GM19467 (cell line): Measurements from ENCODE around the gene TBC1D22A.

Experiments
- ATAC-seq: cut with Tn5 transposase; IDR thresholded peaks from one replicate; pipeline ENCODE4 v1.9.1; 2021; ENCODE audit warnings: mild to moderate bottlenecking, moderate library complexity; ENCODE audit not compliant: unreplicated experiment

TBC1D22A gene

DNA sequence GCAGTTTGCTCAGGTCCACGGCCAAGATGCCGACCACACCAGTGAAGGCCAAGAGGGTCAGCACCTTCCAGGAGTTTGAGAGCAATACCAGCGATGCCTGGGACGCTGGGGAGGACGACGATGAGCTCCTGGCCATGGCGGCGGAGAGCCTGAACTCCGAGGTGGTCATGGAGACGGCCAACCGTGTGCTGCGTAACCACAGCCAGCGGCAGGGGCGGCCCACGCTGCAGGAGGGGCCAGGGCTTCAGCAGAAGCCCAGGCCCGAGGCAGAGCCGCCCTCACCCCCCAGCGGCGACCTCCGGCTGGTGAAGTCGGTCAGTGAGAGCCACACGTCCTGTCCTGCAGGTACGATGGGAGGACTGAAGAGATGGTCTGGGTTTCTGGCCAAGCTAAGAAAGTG lies 31.0 kb downstream of the TBC1D22A start:
- no peak for ATAC-seq

DNA sequence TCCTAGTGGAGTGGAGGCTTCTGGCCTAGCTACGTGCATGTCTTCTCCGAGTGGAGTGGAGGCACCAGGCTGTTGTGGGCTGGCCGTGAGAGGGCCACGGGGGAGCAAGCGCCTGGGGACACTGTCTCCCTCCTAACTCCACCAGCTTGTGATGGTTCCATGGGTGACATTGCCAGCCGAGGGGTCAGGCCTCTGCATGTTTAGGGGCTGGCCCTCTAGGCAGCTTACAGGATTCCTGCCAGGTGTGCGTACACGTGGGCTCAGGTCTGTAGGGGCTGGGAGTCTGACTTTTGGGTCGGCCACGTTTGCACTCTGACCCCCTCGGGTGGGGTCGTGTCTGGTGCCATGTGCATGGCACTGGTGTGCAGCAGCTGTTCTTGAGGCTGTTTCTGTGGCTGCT lies 31.6 kb downstream of the TBC1D22A start:
- ATAC-seq: no peak

DNA sequence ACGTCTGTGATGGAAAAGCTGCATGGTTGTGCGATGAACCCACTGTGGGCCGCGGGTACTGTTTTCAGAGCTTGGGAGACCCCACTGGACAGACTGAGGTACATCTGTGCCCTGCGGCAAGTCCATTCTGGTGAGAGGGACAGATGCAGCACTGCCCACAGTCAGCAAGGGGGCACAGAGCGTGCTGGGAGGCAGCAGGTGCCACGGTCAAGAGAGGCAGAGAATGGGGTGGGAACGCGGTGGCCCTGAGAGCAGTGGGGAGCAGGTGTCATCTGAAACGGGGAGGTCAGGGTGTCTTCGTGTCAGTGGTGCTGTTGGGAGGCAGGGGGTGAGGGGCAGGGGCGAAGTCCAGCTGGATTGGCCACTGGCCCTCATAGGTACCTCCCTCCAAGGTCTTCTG lies 32.0 kb downstream of the TBC1D22A start:
- ATAC-seq: no peak

DNA sequence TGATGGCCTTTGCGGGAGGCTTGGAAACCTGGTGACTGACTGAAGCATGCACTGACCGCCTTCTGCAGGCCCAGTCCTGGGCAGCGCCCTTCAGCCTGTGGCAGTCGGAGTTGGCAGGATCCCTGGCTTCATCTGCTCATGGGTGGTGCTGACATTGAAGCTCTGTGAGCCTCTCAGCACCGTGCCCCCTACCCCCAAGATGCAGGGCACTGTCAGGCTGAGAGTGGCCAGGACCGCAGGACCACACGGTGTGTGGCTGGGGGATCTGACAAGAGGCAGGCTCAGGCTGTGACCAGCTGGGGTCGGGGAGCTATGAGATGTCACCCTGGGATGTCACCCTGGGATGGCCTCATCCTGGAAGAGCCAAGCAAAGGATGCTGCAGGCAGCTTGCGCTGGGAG lies 32.7 kb downstream of the TBC1D22A start:
- ATAC-seq: no peak

DNA sequence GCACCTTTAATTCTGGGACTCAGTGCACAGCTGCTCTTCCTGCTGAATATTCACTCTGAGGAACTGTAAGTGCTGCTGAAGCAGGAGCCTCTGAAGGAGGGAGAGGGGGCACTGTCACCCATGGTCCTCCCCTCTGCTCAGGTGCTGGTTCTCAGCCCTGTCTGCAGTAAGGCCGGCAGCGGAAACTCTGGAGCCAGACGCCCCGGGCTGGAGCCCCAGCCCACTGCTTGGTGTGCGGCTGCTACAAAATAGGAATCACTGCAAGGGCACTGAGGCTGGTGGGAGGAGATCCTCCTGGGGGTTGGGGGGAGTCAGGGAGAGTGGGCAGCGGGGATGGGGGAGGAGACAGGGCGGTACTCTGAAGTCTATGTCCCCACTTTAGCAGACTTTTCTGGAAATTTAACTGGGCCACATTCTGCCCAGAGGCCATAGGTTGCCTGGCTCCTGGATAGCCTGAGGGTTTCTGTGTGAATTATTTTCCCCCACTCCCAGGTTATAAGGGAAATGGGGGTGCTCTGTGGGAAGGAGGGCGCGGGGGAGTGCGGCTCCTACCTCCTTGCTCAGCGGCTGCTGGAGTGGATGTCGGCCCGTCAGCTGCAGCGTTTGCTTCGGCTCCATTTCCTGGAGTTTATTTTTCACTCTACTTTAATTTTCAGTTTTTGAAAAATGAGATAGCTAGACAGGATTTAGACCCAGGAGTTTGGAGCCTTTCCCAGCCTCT lies 33.6 kb downstream of the TBC1D22A start:
- no peak for ATAC-seq

DNA sequence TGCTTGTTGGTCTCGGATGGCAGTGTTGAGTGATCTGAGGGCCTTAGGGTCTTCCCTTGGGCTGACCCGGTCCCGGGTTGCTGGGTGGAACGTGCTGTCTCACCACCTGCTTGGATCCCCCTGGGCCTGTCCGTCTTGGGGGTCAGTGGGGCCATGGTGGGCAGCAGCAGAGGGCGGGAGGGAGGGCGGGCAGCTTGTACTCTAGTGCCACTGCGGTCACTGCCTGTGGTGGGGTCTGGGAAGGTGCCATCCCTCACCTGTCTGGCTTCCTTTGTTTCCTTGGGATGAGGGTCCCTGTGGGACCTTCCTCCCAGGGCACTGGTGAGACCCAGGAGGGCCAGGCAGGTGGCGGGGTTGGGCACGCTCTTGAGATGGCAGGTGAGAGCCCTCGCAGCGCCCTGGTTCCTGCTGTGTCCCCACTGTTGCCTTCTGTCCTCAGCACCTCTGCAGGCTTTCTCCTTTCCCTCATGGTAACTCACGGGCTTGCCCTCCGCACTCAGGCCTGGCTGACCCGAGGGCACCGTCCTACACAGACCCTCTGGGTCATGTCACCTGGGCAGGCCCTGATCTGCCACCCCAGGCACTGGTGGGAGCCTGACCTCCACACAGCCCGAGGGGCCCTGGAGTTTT lies 34.2 kb downstream of the TBC1D22A start:
- no peak for ATAC-seq

DNA sequence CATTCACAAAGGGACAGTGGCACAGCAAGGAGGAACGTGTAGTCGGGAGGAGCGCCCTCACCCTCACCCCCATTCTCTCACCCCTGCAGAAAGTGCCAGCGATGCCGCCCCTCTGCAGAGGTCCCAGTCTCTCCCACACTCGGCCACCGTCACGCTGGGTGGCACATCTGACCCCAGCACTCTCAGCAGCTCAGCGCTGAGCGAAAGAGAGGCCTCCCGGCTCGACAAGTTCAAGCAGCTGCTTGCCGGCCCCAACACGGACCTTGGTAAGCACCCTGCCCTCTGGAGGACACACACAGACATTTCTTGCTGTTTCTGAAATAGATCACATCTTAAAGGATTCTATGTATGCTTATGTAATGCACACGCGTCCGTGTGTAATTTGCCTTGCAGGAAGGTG lies 34.9 kb downstream of the TBC1D22A start:
- ATAC-seq: no peak

DNA sequence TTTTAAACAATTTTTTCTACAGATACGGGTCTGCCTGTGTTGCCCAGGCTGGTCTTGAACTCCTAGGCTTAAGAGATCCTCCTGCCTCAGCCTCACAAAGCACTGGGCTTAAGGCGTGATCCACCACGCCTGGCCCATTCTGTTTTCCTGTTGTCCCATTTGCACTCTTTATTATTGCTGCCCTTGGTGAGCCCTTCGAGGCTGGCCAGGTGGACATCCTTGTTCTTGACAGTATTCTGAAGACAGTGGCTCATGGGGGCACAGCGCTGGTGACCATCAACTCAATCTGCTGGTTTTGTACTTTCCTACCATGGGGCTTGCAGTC lies 35.6 kb downstream of the TBC1D22A start:
- no peak for ATAC-seq

DNA sequence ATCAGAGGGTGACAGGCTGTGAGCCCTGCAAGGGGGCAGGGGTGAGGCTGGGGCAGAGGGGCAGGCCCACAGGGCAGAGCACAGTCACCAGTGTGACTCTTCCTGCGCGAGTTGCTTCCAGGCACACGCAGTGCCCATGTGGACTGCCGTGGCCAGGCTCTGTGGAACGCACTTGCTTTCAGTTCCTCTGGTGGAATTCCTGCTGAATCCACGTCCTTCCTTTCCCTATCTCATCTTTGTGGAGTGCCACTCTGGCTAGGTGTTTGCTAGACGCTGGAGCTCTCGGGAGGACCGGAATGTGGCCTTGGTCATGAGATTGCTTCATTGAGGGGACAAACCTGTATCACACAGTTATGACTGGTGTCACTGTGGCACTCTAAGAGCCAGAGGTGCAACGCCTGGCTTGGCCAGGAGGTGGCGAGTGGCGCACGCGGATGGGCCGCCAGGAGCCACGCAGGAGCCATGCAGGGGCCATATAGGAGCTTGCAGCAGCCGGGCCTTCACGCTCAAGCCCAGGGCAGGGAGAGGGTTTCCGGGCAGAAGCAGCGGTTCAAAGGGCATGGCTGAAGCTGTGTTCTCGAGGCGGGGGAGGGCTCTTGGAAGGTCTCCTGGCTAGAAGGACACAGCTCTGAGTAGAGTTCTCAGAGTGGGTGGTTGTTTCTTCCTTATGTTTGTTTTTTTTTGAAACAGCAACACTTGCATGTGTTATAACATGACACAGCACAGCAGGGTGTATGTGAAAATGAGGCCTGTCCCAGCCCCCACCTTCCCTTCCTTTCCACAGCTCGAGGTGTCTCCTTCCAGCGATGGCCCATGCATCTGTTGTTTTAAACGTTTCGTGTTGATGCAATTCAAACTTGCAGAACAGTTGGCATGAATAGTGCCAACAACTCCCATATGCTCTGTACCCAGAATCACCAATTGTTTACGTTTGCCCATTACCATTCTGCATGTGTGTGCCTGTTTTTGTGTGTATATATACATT lies 36.2 kb downstream of the TBC1D22A start:
- ATAC-seq: no peak

DNA sequence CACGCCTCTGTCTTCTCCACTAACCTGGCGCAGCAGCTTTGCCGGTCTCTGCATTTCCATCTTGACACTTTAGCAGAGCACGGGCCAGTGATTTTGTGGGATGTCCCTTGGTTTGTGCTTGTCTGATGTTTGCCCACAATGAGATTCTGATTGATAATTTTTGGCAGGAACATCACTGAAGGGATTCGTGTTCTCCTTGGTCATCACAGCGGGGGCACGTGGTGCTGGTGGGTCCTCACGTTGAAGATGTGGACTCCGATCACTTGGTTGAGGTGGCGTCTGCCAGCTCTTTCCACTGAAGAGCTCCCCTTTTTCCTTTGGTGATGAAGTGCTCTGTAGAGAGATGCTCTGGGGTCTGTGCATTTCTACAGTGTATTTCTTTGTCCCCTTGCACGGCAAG lies 37.2 kb downstream of the TBC1D22A start:
- no peak for ATAC-seq

DNA sequence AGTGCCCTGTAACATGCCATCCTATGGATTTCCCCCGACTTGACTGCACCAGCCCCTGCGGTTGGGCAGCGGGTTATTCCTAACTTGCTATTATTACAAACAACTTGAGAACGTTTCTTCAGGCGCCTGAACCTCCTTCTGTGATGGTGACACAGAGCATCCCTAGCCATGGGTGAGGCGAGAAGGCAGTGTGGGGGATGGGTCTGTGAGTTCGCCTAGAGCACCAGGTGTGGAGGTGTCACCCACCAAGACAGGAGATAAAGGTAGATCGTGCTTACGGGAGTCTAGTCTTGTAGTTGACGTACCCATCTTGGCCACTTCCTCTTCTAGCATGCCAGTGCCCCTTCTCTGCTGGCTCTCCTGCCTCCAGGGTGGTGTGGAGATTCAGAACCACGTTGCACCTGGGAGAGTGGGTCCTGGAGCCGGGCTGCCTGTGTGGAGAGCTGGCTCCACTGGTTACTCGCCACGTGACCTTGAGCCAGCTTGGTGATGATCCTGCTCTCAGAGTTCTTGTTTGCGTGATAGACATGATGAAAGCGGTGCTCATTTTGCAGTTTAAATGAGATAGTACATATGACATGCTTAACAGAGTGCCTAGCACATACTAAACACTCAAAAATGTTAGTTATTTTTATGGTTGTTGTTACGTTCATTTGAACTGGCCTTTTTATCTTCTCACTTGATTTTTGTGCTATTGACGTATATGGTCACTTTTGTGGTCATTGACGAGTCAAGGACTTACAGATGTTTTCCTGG lies 37.8 kb downstream of the TBC1D22A start:
- ATAC-seq: no peak

DNA sequence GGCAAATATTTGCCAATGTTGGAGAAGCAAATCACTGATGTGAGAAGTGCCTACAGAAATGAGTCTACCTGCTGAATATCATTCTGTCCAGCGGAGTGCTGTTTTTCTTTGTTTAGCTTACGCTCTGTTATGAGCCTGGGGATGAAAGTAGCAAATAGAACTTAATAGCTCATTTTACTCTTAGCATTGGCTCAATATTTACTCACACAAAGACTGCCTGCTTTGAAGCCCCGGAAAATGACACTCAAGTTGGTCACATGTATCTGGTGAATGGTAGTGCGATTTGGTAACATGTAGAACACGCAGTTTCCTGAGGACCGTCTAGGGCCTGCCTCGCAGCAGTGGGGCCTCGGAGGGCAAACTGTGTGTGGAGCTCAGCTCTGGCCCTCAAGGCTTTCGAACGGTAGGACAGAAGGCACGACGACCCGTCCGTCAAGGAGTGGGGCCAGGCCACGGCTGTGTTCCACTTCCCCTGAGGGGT lies 38.9 kb downstream of the TBC1D22A start:
- no peak for ATAC-seq

DNA sequence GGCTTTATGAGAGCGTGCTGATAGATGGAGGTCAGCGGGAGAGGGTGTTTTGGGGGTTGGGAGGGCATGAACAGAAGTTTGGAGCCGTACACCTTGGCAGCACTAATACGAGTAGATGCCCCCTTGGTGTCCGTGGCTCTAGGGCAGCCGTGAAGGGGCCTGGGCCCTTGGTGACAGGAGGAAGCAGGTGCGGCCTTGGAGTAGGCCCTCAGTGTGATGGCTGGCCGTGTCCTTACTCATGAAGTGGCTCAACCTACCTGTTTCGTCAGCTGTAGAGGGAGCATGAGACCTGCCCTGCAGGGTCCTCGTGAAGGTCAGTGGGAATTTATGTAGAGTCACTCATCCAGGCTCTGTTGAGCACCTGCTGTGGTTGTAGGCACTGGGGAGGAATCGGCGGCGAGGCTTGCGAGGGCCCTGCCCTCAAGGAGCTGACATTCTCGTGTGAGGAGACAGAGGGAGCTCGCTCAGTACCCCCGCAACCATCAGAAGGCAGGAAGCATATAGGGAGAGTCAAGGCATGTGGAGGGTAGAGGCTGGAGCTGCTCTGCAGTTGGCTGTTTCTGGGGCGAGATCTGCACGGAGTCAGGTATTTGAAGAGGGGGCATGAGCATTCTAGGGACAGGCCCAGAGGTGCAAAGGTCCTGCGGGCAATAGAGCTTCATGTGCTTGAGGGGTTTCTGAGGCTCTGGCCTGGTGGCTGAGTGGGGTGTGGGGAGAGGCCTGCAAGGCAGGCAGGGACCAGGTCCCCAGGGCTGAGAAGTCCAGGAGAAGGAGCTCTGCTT lies 39.6 kb downstream of the TBC1D22A start:
- no peak for ATAC-seq

DNA sequence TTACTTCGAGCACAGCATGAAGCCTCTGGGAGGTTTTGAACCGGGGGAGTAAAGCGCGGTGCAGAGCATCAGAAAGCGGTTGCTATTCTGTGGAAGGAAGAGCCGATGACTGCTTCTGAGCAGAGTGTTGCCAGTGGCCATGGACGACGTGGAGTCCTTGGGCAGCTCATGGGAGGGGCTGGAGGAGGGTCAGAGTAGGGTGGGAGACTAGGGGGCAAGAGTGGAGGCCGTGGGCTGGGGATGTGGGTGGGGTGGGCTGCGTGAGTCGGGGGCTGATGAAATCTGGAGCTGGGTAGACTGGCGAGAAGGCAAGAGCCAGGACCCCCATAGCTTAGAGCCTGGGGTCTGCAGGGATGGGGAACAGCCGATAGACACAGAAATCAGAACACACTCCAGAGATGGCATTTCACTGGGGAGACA lies 40.2 kb downstream of the TBC1D22A start:
- no peak for ATAC-seq

DNA sequence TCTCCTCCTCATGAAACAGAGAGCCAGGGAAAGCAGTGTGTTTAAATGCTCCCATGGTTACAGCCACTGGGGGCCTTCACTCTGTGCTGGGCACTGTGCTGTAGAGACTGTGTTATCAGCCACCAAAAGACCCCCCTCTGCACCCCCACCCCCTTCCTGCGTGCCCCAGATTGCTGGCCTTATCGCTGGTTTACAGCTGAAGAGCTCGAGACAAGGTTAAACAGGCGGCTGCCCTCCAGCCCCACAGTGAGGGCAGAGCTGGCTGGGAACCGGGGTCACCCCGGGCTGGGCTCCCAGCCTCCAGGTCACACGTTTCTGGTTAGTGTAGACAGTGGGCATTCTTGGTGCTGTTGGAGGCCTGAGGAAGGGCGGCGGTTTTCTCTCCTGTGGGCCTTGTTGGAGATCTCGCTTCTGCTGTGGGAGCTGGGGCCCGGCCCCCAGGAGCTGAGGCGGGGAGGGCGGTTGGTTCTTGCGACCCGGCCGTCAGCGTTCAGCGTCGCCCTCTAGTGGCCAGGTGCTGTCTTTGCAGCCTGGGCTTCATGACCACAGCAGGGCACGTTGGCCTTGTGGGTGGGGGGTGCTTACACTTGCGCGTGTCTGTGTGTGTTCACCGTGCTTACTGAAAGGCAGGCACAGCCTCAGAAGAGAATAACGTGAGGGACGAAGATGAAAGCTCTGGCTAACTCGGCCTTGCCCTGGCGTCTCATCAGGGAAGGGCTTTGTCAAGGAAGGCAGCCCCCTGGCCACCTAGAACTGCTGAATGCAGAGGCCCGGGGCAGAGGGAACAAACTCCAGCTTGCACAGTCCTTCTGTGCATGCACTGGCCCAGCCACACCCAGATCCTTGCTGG lies 40.8 kb downstream of the TBC1D22A start:
- no peak for ATAC-seq

DNA sequence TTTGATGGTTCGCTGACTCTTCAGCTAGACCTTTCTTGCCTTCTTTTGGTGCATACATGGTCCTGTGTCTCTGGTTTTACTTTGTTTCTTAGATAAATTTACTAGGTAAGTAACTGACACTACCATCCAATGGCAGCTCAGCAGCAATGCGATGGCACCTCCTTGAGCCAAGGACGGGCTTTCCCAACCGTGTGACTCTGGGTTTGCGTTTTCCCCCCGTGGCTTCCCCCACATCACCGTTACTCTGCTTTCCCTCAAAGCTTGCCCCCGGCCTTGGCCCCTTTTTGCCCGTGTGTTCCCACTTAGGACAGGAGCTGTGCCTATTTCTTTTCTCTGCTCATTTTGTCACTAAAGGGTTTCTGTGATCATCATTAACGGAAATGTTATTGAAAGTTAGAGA lies 41.5 kb downstream of the TBC1D22A start:
- ATAC-seq: no peak

DNA sequence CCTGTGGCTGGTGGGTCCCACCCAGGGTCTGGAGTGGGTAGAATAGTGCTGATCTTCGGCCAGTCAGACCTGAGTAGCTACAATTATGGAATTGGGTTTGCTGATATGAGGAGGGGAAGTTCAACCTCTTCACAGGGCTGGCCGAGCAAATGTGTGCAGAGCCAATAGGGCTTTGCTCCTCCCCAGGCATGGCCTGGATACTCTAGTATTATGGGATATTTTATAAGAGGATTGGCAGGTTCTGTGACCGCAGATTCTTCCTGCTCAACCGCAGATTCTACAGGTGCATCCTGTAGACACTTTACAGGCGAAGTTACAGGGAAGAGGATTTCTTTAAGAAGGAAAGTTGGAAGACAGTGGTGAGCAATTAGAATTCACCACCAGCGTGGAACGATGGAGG lies 44.3 kb downstream of the TBC1D22A start:
- no peak for ATAC-seq

DNA sequence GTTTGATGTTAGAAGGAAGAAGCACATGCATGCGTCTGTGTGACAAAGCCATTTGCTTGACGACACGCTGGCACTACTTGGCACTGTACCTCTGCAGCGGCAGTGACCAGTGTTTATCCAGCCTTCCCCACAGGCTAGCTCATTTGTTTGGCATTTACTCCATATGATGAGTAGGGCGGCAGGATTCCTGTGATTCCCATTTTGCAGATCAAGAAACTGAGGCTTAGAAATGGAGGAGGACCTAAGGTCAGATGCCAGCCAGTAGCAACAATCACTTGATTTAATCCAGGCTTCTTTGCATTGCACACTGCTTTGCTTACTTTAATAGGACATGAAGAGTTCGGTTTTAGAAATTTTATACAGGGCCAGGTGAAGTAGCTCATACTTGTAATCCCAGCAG lies 45.0 kb downstream of the TBC1D22A start:
- no peak for ATAC-seq

DNA sequence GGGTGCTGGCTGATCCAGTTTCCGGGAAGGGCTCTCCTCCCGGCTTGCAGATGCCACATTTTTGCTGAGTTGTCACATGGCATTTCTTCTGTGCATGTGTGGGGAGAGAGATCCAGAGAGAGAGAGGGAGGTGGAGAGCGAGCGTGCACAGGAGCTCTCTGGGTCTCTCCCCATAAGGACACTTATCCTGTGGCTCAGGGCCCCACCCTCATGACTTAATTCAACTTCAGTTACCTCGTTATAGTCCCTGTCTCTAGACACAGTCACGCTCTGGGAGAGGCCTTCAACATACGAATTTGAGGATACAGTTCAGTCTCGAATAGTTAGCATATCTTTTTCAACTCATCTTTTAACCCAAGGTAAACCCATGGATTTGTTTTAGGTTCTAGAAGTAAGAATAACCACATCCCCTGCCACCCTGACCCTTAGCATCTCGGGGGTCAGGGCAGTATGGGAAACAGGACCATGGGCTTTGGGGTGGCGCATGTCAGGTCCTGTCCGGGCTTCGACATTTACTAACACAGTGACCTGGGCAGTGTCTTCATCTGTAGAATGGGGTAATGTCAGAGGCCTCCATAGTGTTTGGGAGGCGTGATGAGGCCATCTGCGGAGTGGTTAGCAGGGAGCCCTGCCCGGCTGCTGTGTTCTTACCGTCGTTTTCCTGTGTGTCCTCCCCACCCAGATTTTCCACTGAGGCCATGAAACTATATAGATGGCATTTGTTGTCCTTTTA lies 46.9 kb downstream of the TBC1D22A start:
- ATAC-seq: no peak
